Measurements from ENCODE around the gene GSPT2. TPM values are rescaled to one million over a fixed set of nuclear protein-coding genes. Genes with fewer than 3 reads are reported as not detected.

GSPT2 gene
- 3.4 and 3.5 TPM in 2 replicates for total RNA-seq

DNA sequence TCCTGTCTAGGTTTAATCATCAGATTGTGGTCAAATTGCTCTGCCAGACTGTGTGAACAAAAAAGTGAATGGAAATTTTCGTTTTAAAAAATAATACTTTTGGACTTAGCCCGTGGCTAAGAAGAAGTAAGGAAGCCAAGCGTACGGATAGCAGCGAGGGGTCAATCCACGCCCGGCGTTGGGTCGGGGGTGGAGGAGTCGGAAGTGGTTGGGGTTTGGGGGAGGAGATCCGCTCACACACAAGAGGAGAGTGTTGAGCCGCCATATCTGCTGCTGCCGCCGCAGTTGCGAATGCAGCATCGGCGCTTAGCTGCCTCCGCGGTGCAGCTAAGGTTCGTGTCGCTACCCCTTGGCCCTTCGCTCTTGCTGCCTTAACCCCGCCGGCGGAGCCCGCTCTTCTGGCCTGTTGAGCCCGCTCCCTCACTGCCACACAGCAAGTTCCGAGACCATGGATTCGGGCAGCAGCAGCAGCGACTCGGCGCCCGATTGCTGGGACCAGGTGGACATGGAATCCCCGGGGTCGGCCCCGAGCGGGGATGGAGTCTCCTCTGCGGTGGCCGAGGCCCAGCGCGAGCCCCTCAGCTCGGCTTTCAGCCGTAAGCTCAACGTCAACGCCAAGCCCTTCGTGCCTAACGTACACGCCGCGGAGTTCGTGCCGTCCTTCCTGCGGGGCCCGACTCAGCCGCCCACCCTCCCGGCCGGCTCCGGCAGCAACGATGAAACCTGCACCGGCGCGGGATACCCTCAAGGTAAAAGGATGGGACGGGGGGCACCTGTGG lies at the start of gene GSPT2:
Gene GSPT2 (plus strand): TSS at position 264 of the 779 bp plus-strand sequence. CDS start 185 bp downstream, at position 449.

DNA sequence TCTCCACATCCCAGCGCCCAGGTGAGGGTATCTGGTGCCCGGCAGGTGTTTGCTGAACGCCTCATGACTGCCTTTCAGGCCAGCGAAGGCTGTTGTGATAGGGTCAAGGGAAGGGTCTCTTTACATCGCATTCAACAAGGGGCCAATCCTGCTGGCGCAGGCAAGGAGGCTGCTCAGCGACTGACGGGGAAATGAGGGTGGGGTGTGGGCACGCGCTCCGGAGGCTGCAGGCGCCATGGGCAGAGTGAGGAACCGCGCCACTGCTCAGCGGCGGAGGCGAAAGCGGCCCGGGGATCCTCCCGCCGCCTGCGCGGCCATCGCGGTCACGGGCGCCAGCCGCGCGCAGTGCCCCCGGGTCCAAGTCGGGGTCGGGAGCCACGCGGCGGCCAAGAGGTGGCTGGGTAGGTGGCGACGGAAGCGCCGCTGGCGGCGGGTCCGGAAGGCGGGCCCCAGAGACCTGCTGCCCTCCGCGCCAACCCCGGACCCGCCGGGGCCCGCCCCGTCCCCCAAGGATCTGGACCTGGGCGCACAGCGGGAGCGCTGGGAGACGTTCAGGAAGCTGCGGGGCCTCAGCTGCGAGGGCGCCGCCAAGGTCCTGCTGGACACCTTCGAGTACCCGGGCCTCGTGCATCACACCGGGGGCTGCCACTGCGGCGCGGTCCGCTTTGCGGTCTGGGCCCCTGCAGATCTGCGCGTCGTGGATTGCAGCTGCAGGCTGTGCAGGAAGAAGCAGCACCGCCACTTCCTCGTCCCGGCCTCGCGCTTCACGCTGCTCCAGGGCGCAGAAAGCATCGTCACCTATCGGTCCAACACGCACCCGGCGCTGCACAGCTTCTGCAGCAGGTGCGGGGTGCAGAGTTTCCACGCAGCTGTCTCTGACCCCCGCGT lies 32.7 kb upstream of the GSPT2 start, which contains the start of gene CENPVL1:
Gene CENPVL1 (plus strand): TSS at position 236 of the 888 bp plus-strand sequence. CDS start 0 bp downstream, at position 236.

Other genes with a start within 250 kb of the GSPT2 start
- 0.59 and 1.1 TPM in 2 replicates for gene NUDT11, start 246.8 kb upstream of the GSPT2 start, total RNA-seq
- gene CENPVL3, start 124.5 kb upstream of the GSPT2 start, total RNA-seq, result not detected in 2 replicates
- not detected in 2 replicates for gene CENPVL2, start 60.6 kb upstream of the GSPT2 start, total RNA-seq
- gene CENPVL1, start 32.9 kb upstream of the GSPT2 start, total RNA-seq, result not detected in 2 replicates
- gene MAGED1, start 150.2 kb downstream of the GSPT2 start, total RNA-seq, result 77.5 and 83.8 TPM in 2 replicates

All from mammary microvascular endothelial cell (primary cell).